Testis (tissue), 2 donors: Measurements from ENCODE around the gene PLCB1.

Source experiments
- POLR2A ChIP-seq: fragments of 450-650 bp; IDR thresholded peaks from one replicate; pipeline ENCODE4 v1.6.1; 2017; ENCODE audit warnings: antibody characterized with exemption, mild to moderate bottlenecking, moderate library complexity
- TF ChIP-seq, protein P1 (sequence below), 3 experiments: fragments of 450-650 bp in 2 of 3; fragments of 200-600 bp in 1 of 3; sonication (generic) in 1 of 3; IDR thresholded peaks; one replicate each; pipeline ENCODE4 v1.5.1; 2016 to 2019; ENCODE audit warnings: antibody characterized with exemption in 3 of 3, mild to moderate bottlenecking in 2 of 3, moderate library complexity in 1 of 3

DNA sequence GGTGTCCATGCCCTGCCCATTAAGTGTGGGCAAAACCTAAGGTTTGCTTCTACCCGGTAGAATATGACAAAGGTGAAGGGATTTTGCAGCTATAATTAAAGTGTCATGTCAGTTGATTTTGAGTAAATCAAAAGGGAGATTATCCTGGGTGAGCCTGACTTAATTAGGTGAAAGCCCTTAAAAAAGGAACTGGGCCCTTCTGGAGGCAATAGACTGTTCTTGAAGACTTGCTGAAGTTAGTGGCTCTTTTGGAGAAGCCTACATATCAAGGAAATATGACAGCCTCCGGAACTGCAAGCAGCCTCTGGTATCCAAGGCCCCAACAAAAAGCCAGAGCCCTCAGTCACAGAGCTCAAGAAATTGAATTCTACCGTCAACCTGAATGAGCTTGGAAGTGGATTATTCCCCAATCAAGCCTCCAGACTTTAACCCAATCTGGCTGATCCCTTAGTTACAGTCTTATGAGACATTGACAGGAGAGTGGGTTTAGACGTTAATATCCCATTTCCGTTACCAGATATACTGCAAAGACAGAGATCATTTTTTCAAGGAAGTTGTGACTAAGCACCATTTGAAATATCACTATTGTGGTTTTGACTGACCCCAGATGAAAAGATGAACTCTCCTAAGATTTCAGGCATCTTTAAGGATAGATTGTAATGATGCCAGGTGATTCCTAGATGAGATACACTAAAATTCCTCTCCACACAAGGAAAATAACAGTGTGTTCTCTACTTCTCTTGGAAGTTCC, 303.4 kb downstream of the PLCB1 start:
- TF ChIP-seq, protein P1, sequence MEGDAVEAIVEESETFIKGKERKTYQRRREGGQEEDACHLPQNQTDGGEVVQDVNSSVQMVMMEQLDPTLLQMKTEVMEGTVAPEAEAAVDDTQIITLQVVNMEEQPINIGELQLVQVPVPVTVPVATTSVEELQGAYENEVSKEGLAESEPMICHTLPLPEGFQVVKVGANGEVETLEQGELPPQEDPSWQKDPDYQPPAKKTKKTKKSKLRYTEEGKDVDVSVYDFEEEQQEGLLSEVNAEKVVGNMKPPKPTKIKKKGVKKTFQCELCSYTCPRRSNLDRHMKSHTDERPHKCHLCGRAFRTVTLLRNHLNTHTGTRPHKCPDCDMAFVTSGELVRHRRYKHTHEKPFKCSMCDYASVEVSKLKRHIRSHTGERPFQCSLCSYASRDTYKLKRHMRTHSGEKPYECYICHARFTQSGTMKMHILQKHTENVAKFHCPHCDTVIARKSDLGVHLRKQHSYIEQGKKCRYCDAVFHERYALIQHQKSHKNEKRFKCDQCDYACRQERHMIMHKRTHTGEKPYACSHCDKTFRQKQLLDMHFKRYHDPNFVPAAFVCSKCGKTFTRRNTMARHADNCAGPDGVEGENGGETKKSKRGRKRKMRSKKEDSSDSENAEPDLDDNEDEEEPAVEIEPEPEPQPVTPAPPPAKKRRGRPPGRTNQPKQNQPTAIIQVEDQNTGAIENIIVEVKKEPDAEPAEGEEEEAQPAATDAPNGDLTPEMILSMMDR (IDR thresholded peaks at IDR 0.05) = no peak
- no peak for TF ChIP-seq POLR2A
